Measurements from ENCODE around the gene SRA1.
"Not testable (repeated sequence)": the region's sequence is repeated elsewhere in the genome, so short reads cannot be mapped to it uniquely, and the experiment has no call there.

The SRA1 gene

DNA sequence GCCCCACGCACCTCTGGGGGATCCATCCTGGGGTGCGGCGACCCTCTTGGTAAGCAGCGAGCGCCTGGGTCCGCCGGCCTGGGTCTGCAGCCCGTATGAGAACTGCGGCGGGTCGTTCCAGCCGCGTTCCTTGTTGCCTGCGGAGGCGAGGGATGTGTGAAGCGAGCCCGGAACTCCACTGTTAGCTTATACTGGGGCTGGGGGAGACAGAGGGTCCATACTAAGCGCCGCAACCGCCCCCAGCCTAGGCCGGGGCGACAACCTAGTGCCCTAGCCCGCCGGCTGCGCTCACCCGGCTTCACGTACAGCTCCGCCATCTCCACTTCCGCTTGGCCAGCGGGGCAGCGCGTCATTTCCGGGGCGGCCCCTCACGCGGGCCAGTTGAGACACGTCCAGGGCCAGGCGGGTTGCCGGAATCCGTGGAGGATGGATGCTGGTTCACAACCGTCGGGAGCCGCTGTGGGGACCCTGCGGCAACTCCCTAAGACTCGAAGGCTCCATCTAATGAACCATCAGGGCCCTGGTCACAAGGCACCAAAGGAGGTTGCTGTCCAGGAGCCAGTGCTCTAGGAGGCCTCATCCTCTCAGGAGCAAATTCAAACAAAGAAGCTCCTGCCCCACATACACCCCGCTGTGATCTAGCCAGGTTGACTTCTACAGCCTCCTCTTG is at the start of gene SRA1:
SRA1 (minus strand) TSS at position 338 of the 670 bp plus-strand sequence; CDS start at position 317, 21 bp downstream.
- DNase-seq (ENCODE audit: low spot score), result peak; percentile 95

DNA sequence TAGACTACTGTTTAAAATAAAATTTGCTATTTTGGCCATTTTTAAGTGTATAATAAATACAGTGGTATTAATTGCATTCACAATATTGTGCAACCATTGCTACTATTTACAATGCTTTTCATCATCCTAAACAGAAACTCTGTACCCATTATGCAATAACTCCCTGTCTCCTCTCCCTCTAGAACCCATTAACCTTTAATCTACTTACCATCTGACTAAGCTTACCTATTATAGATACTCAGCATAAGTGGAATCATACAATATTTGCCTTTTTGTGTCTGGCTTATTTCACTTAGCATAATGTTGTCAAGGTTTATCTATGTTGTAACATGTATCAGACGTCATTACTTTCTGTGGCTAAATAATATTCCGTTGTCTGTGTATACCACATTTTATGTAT is 49.8 kb upstream of the SRA1 start:
- peak; percentile 43 for DNase-seq (ENCODE audit: low spot score)

DNA sequence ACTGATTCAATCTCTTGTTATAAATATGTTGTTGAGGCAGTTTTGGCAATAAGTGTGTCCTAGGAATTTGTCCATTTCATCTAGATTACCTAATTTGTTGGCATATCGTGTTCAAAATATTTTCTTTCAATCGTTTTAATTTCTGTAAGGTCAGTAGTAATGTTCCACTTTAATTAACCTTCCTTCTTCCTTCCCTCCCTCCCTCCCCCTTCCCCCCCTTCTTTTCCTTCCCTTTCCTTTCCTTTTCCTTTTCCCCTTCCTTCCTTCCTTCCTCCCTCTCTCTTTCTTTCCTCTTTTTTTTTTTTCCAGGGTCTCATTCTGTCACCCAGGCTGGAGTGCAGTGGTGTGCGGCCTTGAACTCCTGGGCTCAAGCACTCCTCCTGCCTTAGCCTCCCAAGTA is 48.6 kb upstream of the SRA1 start:
- no peak for DNase-seq (ENCODE audit: low spot score)

- no peak for DNase-seq (ENCODE audit: low spot score)
These were observed 46.5 kb upstream of the SRA1 start for GRCh38 chr5:140603734-140604133.

GRCh38 chr5:140603446-140603698 is 46.1 kb upstream of the SRA1 start:
- DNase-seq (ENCODE audit: low spot score), result not testable (repeated sequence)

DNA sequence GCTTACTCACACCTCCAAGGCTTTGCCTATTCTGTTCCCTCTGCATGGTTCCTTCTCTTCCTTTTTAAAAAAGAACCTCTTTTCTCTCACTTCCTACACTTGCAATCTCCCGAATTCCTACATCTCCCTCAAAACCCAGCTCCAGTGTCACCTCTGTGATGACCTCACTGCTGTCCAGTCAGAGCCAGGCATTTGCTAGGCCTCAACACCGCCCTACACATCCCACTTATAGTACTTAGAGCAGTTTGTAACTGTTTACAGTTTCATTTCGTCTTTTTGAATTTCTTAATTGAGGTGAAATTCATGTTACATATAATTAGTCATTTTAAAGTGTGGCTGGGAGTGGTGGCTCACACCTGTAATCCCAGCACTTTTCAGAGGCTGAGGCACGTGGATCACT is 44.9 kb upstream of the SRA1 start:
- no peak for DNase-seq (ENCODE audit: low spot score)

GRCh38 chr5:140600096-140600495 is 42.8 kb upstream of the SRA1 start:
- no peak for DNase-seq (ENCODE audit: low spot score)

- no peak for DNase-seq (ENCODE audit: low spot score)
These were observed 41.6 kb upstream of the SRA1 start for GRCh38 chr5:140598836-140599235.

DNA sequence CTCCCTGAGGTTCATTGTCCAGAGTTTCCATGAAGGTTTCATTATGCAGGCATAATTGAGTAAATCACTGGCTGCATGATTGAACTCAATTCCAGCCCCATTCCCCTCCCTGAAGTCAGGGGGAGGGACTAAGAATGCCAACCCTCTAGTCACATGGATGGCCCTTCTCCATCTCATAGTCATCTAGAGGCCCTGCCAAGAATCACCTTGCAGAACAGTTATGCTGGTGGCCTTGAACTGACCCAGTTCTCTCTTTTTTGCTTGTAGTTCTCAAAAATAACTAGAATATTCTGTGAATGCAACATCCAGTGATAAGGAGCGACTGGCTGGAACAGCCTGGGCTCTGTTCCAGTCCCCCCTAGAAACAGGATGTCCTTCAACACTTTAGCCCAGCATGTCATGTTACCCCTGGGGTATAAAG is 39.1 kb upstream of the SRA1 start:
- no peak for DNase-seq (ENCODE audit: low spot score)

DNA sequence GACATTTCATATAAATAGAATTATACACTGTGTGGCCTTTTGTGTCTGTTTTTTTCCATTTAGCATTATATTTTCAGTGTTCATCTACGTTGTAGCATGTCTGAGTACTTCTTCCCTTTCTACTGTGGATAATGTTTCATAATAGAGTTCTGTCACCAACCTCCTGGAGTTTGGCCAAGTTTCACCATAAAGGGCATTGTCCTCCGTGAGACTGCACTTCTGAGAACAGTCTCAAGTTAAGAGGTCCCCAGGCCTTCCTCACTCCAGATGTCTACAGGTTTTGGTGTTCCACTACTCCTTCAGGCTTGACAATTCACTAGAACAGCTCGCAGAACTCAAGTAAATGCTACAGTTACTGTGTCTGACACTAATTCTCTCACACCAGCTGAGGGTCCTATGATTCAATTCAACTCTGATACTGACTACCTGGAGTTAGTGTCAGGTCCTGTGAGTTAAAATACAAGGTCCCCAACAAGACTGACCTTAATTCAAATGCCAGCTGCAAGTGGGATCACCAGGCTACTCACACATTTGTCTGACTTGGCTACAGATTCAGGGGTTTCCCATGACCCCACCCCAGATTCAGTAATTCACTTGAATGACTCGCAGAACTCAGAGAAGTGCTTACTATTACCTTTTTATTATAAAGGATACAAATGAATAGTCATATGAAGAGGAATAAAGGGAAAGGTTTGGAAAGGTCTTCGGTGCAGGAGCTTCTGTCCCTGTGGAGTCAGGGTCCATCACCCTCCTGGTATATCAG is 38.4 kb upstream of the SRA1 start:
- no peak for DNase-seq (ENCODE audit: low spot score)

- DNase-seq (ENCODE audit: low spot score), result no peak
These were observed 36.9 kb upstream of the SRA1 start for GRCh38 chr5:140594169-140594568.

- DNase-seq (ENCODE audit: low spot score), result peak; percentile 41
These were observed 35.8 kb upstream of the SRA1 start for GRCh38 chr5:140593070-140593469.

- DNase-seq (ENCODE audit: low spot score), result no peak
These were observed 34.6 kb upstream of the SRA1 start for GRCh38 chr5:140591747-140592372.

DNA sequence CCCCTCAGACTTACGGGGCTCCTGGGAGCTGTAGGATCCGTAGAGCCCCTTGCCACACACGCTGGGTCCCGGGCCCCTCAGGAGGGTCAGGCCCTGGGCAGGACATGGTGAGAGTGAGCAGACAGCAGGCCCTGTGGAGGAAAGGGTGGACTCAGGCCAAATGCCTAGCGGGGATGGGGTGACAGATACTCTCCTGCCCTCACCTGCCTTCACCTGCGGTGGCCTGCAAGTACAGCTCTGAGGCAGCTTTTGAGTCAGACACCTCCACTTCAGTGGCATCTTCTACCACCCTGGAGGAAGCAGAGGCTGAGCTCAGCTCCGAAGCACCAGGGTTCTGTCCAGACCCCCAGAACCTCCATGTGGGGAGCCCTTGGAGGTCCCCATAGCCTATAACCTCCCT is 33.6 kb upstream of the SRA1 start:
- DNase-seq (ENCODE audit: low spot score), result no peak

GRCh38 chr5:140588311-140589070 is 31.2 kb upstream of the SRA1 start:
- no peak for DNase-seq (ENCODE audit: low spot score)

DNA sequence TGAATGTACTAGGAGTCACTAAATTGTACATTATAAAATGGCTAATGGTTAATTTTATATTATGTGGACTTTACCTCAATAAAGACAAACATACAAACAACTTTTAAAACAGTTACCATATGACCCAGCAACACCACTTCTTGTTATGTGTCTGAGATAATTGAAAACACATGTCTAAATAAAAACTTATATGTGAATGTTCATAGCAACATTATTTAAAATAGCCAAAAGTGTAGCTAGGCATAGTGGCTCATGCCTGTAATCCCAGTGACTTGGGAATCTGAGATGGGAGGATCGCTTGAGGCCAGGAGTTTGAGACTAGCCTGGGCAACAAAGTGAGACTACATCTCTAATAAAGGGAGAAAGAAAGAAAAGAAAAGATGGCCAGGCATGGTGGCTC is 30.2 kb upstream of the SRA1 start:
- DNase-seq (ENCODE audit: low spot score), result no peak

DNA sequence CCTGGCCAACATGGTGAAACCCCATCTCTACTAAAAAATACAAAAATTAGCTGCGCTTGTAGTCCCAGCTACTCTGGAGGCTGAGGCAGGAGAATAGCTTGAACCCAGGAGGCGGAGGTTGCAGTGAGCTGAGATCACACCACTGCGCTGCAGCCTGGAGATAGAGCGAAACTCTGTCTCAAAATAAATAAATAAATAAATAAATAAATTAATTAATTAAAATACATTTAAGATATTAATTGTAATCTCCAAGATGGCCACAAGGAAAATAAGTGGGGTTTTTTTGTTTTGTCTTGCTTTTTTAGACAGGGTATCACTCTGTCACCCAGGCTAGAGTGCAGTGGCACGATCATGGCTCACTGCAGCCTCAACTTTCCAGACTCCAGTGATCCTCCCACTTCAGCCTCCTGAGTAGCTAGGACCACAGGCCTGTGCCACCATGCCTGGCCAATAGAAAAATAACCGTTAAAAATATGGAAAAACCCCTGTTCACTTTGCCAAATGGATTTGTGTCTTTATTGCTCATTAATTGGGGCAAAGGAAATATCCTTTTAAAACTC is 22.0 kb upstream of the SRA1 start:
- DNase-seq (ENCODE audit: low spot score), result not testable (repeated sequence)

DNA sequence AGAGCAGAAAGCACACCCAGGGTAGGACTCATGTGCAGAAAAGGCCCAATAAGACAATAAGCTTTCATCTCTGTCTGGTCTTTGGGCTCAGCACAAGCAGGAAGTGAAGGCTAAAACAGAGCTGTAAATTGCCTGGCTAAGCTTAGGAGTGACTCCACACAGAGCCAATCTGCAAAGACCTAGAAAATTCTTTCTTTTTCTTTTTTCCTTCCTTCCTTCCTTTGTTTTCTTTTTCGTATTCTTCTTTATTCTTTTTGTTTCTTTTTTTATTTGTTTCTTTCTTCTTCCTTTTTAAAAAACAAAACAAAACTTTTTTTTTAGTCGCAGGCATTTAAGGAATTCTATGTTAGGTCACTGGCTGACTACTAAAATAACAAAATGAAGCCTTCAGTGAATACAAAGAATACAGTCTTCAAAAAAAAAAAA is 19.5 kb upstream of the SRA1 start:
- DNase-seq (ENCODE audit: low spot score), result no peak

- no peak for DNase-seq (ENCODE audit: low spot score)
These were observed 18.0 kb upstream of the SRA1 start for GRCh38 chr5:140575309-140575708.

- peak; percentile 60 for DNase-seq (ENCODE audit: low spot score)
These were observed 16.9 kb upstream of the SRA1 start for GRCh38 chr5:140574165-140574564.

DNA sequence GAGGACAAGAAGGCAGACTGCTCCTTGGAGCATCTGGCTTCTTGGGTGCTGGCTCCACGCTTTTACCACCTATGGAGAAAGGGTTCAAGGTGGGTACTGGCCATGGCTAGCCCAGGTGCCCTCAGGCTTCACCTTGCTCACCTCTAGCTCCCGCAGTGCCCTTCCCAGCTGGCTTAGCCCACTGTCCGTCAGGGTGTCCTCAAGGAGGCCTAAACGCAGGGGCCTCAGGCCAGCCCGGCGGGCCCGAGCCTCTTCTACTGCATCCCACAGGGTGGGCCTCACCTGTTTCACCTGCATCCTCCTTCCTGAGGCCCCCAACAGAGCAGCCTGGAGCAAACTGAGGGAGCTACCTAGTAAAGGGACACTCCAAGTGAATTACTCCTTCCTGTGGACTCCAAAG is 16.4 kb upstream of the SRA1 start:
- no peak for DNase-seq (ENCODE audit: low spot score)

GRCh38 chr5:140571105-140571504 is 13.8 kb upstream of the SRA1 start:
- DNase-seq (ENCODE audit: low spot score), result no peak
